Activated CD4-positive, alpha-beta T cell treated with anti-CD3 and anti-CD28 coated beads, Interleukin-2, Interleukin-6, amounts not matched to agents 100 ng/mL and 50 ng/mL, durations not matched to agents 16 hours and 8 hours (primary cell): ENCODE measurements around the gene RBM42.
"Not testable (repeated sequence)": the region's sequence is repeated elsewhere in the genome, so short reads cannot be mapped to it uniquely, and the experiment has no call there.

Experiments
- DNase-seq: peaks from one replicate; pipeline ENCODE4 v3.0.0-alpha.2; 2020

The RBM42 gene, protein sequence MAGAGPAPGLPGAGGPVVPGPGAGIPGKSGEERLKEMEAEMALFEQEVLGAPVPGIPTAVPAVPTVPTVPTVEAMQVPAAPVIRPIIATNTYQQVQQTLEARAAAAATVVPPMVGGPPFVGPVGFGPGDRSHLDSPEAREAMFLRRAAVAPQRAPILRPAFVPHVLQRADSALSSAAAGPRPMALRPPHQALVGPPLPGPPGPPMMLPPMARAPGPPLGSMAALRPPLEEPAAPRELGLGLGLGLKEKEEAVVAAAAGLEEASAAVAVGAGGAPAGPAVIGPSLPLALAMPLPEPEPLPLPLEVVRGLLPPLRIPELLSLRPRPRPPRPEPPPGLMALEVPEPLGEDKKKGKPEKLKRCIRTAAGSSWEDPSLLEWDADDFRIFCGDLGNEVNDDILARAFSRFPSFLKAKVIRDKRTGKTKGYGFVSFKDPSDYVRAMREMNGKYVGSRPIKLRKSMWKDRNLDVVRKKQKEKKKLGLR

DNA sequence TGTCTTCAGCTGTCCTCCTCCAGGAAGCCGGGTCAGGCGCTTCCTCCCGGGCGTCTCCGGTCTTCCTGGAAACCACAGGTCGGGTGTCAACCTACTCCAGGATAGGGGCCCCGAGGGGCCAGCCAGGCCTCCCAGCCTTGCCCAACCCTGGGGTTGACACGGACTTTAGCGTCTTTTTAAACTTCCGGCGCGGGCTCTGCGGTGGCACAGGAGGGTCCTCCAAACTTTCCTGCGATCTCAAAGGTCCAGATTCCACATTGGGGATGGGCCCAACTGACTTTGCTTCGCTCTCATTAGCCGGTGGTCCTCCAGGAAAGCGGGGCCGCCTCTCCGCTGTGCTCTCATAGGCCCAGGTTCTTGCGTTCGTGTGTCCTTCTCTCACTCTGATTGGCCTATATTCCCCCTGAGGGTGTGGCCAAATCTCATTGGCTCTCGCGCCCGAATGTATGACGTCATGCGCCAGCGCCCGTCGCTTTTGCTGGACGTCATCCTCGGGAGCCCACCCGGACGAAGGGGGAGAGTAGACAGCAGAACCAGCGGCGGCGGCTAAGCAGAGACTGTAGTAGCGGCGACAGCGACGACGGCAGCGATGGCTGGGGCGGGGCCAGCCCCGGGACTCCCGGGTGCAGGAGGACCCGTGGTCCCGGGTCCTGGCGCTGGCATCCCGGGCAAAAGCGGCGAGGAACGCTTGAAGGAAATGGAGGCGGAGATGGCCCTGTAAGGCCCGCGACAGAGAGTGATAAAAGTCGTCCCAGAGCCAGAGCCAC is at the start of gene RBM42:
Gene RBM42, plus strand, starts transcription at position 472 of the 767 bp plus-strand sequence. Its CDS starts 118 bp downstream, at position 590.
- peak; percentile 99 for DNase-seq

- DNase-seq, result no peak
Observed at GRCh38 chr19:35582760-35583159, 46.1 kb upstream of the RBM42 start.

GRCh38 chr19:35585848-35586247 is 43.0 kb upstream of the RBM42 start, which contains the start of gene PMIS2:
PMIS2 (plus strand) TSS chr19:35586173; CDS start chr19:35586260, 87 bp downstream.
- no peak for DNase-seq

- no peak for DNase-seq
Observed at GRCh38 chr19:35587321-35587720, 41.5 kb upstream of the RBM42 start.

GRCh38 chr19:35590875-35591274 is 38.0 kb upstream of the RBM42 start:
- no peak for DNase-seq

DNA sequence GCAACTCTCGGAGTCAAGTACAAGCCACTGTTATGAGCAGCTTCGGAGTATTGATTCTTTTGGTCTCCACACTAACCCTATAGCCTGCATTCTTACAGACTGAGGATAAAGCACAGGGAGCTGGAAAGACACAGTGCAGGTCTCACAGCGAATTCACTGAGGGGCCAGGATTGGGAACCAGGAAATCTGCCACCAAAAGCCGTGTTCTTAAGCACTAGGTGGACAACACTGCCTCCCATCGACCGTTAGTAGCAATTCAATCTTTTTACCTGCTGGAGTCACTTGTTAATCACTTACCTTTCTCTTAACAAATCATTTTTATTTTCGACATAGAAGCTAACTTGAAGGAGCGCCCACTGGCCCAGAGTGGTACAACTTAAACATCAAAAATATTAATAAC is 36.6 kb upstream of the RBM42 start:
- DNase-seq, result peak; percentile 24

DNA sequence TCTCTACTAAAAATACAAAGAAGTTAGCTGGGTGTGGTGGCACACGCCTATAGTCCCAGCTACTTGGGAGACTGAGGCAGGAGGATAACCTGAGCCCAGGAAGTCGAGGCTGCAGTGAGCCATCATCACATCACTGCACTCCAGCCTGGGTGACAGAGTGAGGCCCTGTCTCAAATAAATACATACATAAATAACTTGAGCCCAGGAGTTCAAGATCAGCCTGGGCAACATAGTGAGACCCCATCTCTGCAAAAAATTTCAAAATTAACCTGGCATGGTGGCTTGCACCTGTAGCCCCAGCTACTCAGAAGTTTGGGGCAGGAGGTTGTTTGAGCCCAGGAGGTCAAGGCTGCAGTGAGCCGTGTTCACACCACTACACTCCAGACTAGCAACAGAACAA is 33.8 kb upstream of the RBM42 start:
- DNase-seq, result not testable (repeated sequence)

DNA sequence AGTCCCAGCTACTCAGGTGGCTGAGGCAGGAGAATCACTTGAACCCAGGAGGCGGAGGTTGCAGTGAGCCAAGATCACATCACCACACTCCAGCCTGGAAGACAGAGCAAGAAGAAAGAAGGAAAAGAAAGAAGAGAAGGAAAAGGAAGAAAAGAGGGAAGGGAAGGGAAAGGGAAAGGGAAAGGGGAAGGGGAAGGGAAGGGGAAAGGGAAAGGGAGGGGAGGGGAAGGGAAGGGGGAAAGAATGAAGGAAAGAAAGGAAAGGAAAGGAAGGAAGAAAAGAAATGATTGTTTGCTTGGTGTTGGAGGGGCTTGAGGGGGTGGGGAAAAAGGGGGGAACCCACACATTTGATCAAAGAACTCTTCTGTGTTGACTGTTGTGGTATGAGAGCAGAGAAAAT is 32.9 kb upstream of the RBM42 start:
- no peak for DNase-seq

DNA sequence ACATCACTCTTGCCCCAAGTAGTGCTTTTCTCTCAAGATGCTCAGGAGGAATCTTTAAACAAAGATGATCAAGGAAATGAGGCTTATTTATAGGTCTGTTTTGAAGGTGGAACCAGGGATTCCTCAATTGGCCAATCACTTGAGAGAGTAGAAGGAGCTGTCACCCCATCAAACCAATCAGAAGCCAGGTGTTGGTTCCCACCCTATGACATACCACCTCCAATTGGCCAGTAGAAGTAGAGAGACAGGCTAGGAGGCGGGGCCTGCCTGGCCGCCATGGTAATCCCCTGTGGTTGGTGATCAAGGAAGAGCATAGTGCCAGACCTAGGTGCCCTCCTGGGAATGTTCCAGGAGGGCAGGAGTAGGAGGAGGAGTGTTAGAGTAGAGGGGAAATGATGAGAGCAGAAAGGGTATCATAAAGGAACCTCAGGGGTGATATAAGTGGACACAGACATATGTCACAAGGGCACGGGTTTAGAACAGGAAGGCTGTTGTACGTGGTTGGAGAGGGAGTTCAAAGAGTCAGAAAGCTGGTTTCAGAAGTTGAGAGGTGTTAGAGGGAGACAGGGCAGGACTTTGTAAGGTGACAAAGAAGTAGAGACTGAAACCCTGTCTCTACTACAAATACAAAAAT is 32.4 kb upstream of the RBM42 start:
- peak; percentile 35 for DNase-seq

DNA sequence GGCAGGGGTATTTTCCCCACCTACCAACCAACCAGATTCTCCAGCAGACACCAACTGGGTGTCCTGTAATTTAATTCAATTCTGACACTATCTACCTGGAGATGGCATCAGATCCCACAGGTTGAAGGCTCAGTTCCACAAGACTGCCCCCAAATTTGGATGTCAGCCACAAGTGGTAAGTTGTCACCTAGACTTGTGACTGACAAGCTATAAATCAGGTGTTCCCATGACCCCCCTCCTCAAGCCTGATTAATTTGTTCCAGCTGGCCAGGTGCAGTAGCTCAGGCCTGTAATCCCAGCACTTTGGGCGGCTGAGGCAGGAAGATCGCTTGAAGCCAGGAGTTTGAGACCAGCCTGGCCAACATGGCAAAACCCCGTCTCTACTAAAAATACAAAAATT is 26.9 kb upstream of the RBM42 start:
- no peak for DNase-seq

DNA sequence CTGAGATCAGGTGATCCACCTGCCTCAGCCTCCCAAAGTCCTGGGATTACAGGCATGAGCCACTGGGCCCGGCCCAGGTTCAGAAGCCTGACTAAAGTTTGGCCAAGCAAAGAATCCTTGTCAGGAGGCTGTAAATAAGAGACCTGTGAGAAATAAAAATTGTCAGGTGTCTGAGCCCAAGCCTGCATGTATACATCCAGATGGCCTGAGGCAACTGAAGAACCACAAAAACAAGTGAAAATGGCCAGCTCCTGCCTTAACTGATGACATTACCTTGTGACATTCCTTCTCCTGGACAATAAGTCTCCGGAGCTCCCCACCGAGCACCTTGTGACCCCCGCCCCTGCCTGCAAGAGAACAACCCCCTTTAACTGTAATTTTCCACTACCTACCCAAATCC is 24.4 kb upstream of the RBM42 start:
- not testable (repeated sequence) for DNase-seq

DNA sequence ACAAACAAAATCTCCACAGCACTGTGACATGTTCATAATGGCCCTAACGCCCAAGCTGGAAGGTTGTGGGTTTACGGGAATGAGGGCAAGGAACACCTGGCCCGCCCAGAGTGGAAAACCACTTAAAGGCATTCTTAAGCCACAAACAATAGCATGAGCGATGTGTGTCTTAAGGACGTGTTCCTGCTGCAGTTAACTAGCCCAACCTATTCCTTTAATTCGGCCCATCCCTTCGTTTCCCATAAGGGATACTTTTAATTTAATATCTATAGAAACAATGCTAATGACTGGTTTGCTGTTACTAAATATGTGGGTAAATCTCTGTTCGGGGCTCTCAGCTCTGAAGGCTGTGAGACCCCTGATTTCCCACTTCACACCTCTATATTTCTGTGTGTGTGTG is 21.7 kb upstream of the RBM42 start:
- not testable (repeated sequence) for DNase-seq

DNA sequence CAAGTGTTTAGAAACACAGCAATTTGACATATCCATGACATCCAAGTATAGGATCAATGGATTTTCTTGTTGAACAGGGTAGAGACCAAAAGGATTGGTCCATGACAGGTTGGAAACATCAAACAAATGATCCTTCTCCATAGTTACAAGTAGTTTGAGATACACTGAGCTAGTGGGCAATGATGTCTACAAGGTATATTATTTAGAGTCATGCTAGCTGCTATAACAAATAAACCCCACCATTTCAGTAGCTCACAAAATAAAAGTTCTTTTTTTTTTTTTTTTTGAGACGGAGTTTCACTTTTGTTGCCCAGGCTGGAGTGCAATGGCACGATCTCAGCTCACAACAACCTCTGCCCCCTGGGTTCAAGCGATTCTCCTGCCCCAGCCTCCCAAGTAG is 21.2 kb upstream of the RBM42 start:
- no peak for DNase-seq

DNA sequence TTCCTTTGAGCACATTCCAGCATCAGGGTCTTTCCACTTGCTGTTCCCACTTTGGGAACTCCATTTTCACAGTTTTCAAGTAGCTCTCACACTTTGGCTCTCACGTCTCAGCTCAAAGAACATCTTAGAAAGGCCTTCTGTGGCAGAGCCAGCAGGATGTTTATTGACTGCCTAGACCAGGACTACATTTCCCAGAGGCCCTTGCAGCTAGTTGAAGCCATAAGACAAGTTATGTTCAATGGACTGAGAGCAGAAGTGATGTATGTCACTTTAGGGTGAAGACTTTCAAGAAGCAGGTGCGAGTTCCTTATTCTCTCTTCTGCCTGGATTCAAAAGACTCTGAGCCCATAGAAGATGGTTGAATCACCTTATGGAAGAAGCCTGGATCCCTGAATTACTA is 20.6 kb upstream of the RBM42 start:
- DNase-seq, result peak; percentile 15

DNA sequence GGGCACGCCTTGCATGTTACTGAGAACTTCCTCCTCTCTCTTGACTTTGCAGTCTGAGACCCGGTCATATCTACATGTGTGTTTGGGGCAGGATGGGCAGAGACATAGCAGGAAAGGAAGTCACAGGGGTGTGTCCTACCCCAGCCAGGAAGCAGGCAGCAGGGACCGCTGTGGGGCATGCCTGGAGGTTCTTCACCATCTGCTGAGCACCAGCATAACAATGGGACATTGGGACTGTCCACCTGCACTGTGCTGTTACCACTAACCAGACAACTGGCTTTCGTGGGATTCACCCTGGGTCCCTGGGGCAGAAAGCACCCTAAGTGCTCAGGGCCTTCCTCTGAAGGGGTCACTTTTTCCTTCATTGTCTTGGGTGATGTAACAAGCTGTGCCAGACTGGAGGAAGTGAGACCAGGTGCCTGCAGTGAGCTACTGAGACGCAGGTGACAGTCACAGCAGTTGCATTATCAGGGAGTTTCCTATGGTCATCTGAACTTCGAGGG is 18.9 kb upstream of the RBM42 start:
- DNase-seq, result peak; percentile 31

- DNase-seq, result no peak
Observed at GRCh38 chr19:35612224-35612558, 16.6 kb upstream of the RBM42 start.

DNA sequence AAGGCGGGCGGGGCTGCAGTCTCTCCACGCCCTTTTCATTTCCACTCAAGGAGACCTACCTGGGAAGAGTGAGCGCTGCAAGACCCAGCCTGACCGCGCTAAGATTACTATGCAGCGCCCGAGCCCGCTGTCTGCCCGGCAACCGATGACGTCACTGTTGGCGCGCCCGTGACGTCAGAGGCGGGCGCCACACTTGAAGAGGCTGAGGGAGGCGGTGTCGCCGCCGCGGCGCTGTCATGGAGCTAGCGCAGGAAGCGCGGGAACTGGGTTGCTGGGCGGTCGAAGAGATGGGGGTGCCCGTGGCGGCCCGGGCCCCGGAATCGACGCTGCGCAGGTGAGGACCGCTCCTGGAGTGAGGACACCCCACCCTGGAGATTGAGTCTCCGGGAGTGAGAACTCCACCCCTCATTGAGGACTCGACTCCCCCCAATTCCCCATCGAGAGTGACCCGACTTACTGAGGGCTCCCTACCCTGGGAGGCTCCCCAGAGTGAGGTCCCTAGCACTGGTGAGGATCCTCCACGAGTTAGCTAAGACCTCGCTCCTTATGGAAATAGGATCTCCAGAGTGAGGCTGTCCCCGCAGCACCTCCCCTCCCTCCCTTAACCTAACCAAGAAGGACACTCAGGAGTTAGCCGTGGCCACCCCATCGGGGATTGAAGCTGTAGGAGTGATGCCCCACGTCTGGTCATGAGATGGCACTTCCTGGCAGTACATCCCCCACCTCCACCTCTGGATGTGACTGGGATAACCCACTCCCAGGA is 16.1 kb upstream of the RBM42 start, which contains the start of gene HAUS5:
Gene HAUS5, plus strand, starts transcription at position 177 of the 763 bp plus-strand sequence. Its CDS starts 60 bp downstream, at position 237.
- DNase-seq, result peak; percentile 98

- no peak for DNase-seq
Observed at GRCh38 chr19:35613574-35613973, 15.3 kb upstream of the RBM42 start.

GRCh38 chr19:35615036-35615435 is 13.8 kb upstream of the RBM42 start:
- DNase-seq, result no peak

- DNase-seq, result no peak
Observed at GRCh38 chr19:35618857-35619256, 10.0 kb upstream of the RBM42 start.

GRCh38 chr19:35619290-35619923 is 9.4 kb upstream of the RBM42 start:
- DNase-seq, result no peak

DNA sequence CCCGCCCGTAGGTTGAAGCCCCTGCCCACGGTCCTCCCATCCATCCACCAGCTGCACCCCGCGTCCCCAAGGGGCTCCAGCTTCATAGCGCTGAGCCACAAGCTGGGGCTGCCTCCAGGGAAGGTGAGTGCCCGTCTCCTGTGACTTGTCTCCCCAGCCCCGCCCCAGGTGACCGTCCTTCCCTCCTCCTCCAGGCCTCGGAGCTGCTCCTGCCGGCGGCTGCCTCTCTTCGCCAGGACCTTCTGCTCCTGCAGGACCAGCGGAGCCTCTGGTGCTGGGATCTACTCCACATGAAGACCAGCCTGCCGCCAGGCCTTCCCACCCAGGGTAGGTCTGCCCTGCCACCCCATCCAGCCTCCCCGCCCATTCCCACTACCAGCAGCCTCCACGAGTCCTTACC is 8.8 kb upstream of the RBM42 start:
- DNase-seq, result no peak
